Ovary (tissue), 9 donors: ENCODE results near the gene SCLT1. TPM values are rescaled to one million over a fixed set of nuclear protein-coding genes. Genes with fewer than 3 reads are reported as not detected.

Experiments used
- DNase-seq, 5 donors: peaks; one replicate each; pipeline ENCODE4 v3.0.0-alpha.2; 2019 to 2020
- H3K27ac ChIP-seq, 2 donors: fragments of 200-600 bp; one replicate each; pipeline versions ENCODE4 v1.5.1 to v1.8.0; 2019 to 2022
- H3K27me3 ChIP-seq: fragments of 200-600 bp; one replicate; pipeline ENCODE4 v1.8.0; 2022
- H3K36me3 ChIP-seq: fragments of 200-600 bp; sonication (generic); one replicate; pipeline ENCODE4 v1.5.1; 2019
- H3K4me1 ChIP-seq: one replicate; pipeline ENCODE4 v1.8.1; 2013; ENCODE audit warnings: mild to moderate bottlenecking, moderate library complexity; ENCODE audit not compliant: insufficient read depth
- H3K4me3 ChIP-seq: fragments of 200-600 bp; sonication (generic); one replicate; pipeline ENCODE4 v1.5.1; 2017
- H3K9me3 ChIP-seq, 2 donors: fragments of 200-600 bp in 1 of 2; sonication (generic) in 1 of 2; one replicate each; pipeline versions ENCODE4 v1.5.1 to v1.8.1; 2013 to 2019; ENCODE audit warnings: mild to moderate bottlenecking in 1 of 2, moderate library complexity in 1 of 2
- EP300 ChIP-seq: sonication (generic); formaldehyde crosslinking; IDR thresholded peaks from one replicate; pipeline ENCODE4 v1.6.1; 2017; ENCODE audit warnings: antibody characterized with exemption
- POLR2A ChIP-seq: fragments of 450-650 bp; IDR thresholded peaks from one replicate; pipeline ENCODE4 v1.6.1; 2017; ENCODE audit warnings: antibody characterized with exemption, mild to moderate bottlenecking, moderate library complexity
- WGBS, 3 donors: extraction: QIAGEN DNeasy Blood & Tissue Kit in 1 of 3; methylation state at CpG; one replicate each; pipeline versions ENCODE4 v1.1.5 to v1.1.7; 2013 to 2017; 5-methylcytosine and 5-hydroxymethylcytosine counted together
- intact Hi-C, 4 donors: fragments of 100-400 bp; cut with DNase I; formaldehyde crosslinking; loops; one replicate each; pipeline versions ENCODE4 v1.11.0 to v1.15.1; 2022 to 2023
- polyA plus RNA-seq, 2 donors: library from polyadenylated mRNA; stranded (reverse); fragments of 200-250 nt in 1 of 2; fragments of 350-450 nt in 1 of 2; fragmentation: Illumina TruSeq in 1 of 2; extraction: RNeasy Lipid Tissue Mini Kit (QIAGEN cat#74804) in 1 of 2; gene quantifications; one replicate each; pipeline ENCODE4 v1.2.3, GENCODE V29; 2013 to 2014
- total RNA-seq, 7 donors: library from RNA; depleted of rRNA in 2 of 7; stranded (reverse); fragments of >200 nt in 2 of 7; fragmentation: NEBNext Ultra II Directional in 3 of 7; extraction: Animal tissue kit (Norgen Biotek cat#: 25700) in 3 of 7; gene quantifications; one replicate each; pipeline versions ENCODE4 v1.1.0 to v1.2.4, GENCODE V29; 2016 to 2023
- TF ChIP-seq, protein P1 (sequence below), 3 donors: fragments of 450-650 bp in 2 of 3; fragments of 200-600 bp in 1 of 3; IDR thresholded peaks; one replicate each; pipeline versions ENCODE4 v1.5.1 to v1.8.0; 2016 to 2022; ENCODE audit warnings: antibody characterized with exemption in 3 of 3, mild to moderate bottlenecking in 1 of 3
- donor health status: DM: no; HTN: no; CAD: no; lungs with moderate emphysema.
- donor health status: DM: no; HTN: no; CAD: no.
- donor health status: Bipolar disorder and iron deficiency.
- donor health status: DM: yes; HTN: yes; CAD: no.
- donor health status: DM: no; HTN: no; CAD: no.
- donor health status: DM: yes; HTN: yes; CAD: no.

Gene SCLT1
- total and polyA plus RNA-seq, 9 donors: 4.5 to 24.0 (median 15.3) TPM

GRCh38 chr4:128866269-128866668 lies 227.1 kb downstream of the SCLT1 start:
- Histone ChIP-seq H3K27me3 (no peaks in the 10 kb centered on the region), H3K4me1 (no peaks in the 10 kb centered on the region), H3K27ac (no peak overlapping the region), H3K36me3 (no peaks in the 10 kb centered on the region), H3K9me3 (no peaks in the 10 kb centered on the region), H3K4me3 (no peak overlapping the region)
- 93 to 94% (median 93%) methylated on average over 2 of the region's 2 CpGs for WGBS, 3 donors
- intact Hi-C loops: loop anchor here (10.0 kb wide), 4 partner anchors 51 to 671 kb away; no protein-coding TSS in a partner anchor
- no peak for TF ChIP-seq POLR2A
- no peak for TF ChIP-seq EP300
- TF ChIP-seq, protein P1, sequence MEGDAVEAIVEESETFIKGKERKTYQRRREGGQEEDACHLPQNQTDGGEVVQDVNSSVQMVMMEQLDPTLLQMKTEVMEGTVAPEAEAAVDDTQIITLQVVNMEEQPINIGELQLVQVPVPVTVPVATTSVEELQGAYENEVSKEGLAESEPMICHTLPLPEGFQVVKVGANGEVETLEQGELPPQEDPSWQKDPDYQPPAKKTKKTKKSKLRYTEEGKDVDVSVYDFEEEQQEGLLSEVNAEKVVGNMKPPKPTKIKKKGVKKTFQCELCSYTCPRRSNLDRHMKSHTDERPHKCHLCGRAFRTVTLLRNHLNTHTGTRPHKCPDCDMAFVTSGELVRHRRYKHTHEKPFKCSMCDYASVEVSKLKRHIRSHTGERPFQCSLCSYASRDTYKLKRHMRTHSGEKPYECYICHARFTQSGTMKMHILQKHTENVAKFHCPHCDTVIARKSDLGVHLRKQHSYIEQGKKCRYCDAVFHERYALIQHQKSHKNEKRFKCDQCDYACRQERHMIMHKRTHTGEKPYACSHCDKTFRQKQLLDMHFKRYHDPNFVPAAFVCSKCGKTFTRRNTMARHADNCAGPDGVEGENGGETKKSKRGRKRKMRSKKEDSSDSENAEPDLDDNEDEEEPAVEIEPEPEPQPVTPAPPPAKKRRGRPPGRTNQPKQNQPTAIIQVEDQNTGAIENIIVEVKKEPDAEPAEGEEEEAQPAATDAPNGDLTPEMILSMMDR (IDR thresholded peaks at IDR 0.05): no peak
- no peak for DNase-seq

GRCh38 chr4:128865132-128865531 lies 228.2 kb downstream of the SCLT1 start:
- no peaks in the 10 kb centered on the region for H3K4me1 ChIP-seq
- no peaks in the 10 kb centered on the region for H3K9me3 ChIP-seq
- no peak overlapping the region for H3K27ac ChIP-seq
- intact Hi-C loops: loop anchor here (10.0 kb wide), 4 partner anchors 50 to 670 kb away; no protein-coding TSS in a partner anchor
- TF ChIP-seq POLR2A: no peak
- TF ChIP-seq, protein P1 (IDR thresholded peaks at IDR 0.05): no peak
- no peak for TF ChIP-seq EP300
- H3K4me3 ChIP-seq: no peak overlapping the region
- DNase-seq: no peak
- 82 to 86% (median 85%) methylated on average over 2 of the region's 2 CpGs for WGBS, 3 donors
- H3K27me3 ChIP-seq: no peaks in the 10 kb centered on the region
- no peaks in the 10 kb centered on the region for H3K36me3 ChIP-seq

DNA sequence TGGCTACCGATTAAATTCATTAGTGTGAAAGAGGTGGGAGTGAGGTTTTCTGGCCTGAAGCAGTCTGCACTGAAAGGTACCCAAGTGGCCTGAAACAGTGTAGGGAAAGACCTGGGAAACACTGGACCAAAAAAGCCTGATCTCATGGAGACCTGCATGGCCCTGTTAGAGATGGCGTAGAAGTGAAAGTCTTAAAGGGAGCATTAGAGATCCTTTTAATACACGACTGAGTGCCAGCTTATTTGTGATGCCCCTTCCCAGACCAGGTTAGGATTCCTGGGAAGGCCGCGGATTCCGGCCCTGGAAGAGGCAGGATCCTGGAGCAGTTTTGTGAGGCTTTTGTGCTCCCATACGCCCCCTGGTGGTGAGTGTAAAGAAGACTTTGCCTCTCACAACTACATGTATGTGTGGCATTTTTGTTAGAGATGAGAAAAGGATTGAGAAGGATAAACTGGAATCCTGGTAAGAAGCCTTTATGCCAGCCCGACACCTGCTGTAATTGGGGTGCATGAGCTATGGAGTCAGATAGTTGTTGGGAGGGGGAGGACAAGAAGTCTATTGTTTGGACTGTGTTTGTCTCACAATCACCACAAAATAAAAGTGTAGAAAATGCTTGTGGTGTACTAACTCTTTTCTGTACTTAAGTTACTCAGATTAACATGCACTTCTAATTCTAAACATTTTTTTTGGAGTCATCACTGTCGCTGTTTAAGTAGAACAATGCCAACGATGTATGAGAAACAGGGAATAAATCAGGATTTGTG lies 229.8 kb downstream of the SCLT1 start:
- peak; percentile 78 to 87 (median 85) for DNase-seq
- no peak overlapping the region for H3K4me3 ChIP-seq
- no peaks in the 10 kb centered on the region for H3K27me3 ChIP-seq
- no peak overlapping the region for H3K27ac ChIP-seq
- peaks cover 7% of the 10 kb centered on the region for H3K4me1 ChIP-seq
- WGBS, 3 donors: 40 to 43% (median 42%) methylated on average over 10 of the region's 10 CpGs
- no peaks in the 10 kb centered on the region for H3K36me3 ChIP-seq
- H3K9me3 ChIP-seq: no peaks in the 10 kb centered on the region
- intact Hi-C loops: loop anchor here (2.0 to 10.0 kb wide), 8 partner anchors 49 to 669 kb away; no protein-coding TSS in a partner anchor
- TF ChIP-seq, protein P1 (IDR thresholded peaks at IDR 0.05): peak; percentile 83 to 88 (median 84)
- no peak for TF ChIP-seq EP300

DNA sequence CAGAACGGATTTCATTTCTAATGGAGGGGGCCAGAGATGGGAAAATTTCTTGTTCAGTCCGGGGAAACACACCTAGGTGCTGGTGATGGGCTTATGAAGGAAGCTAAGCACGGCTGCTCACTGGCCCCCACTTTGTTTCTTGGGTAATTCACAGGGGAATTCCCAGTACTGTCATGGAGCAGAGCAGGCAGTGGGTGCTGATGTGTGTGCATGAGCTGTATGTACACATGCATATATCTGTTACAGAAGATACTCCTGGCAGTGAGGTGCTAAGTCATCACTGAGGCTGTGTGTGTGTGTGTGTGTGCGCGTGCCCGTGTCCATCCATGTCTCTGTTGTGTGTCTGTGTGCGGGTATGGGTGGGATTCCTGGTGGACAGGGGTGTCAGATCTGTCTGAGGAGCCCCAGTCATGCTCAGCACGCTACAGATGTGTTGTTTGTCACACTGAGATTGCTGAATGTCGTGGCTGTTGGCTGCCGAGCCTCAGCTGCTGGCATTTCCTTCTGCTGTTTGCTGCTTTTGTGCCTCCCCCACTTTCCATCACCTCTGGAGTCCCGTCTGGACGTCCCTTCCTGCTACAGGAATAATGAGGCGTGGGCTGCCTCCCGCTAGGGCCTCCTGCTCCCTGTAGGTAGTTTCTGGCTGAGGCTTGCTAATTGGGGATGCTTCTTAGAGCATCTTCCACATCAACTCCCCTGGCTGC lies 230.6 kb downstream of the SCLT1 start:
- Histone ChIP-seq H3K4me1 (peaks cover 7% of the 10 kb centered on the region), H3K27me3 (no peaks in the 10 kb centered on the region), H3K27ac (no peak overlapping the region), H3K36me3 (no peaks in the 10 kb centered on the region), H3K9me3 (no peaks in the 10 kb centered on the region), H3K4me3 (no peak overlapping the region)
- intact Hi-C loops: loop anchor here (2.0 to 10.0 kb wide), 8 partner anchors 48 to 668 kb away; no protein-coding TSS in a partner anchor
- 85 to 86% (median 86%) methylated on average over 14 of the region's 14 CpGs for WGBS, 3 donors
- TF ChIP-seq POLR2A: no peak
- TF ChIP-seq, protein P1 (IDR thresholded peaks at IDR 0.05): no peak
- TF ChIP-seq EP300: no peak
- no peak for DNase-seq
